GM23338 (cell line): ENCODE results near the gene SWT1.
"Not testable (repeated sequence)": the region's sequence is repeated elsewhere in the genome, so short reads cannot be mapped to it uniquely, and the experiment has no call there.

Experiments
- CREB1 ChIP-seq: fragments of 250-450 bp; sonication (Bioruptor Pico); IDR thresholded peaks from 2 replicates; pipeline ENCODE4 v1.5.0; 2020; ENCODE audit warnings: low read depth, mild to moderate bottlenecking, moderate library complexity
- CTCF ChIP-seq, 2 experiments: fragments of 200-600 bp in 1 of 2; sonication (generic) in 1 of 2; conservative IDR thresholded peaks; 2 replicates each; pipeline versions ENCODE4 v1.5.1 to v1.6.1; 2016 to 2017; ENCODE audit warnings: antibody characterized with exemption in 2 of 2, low read depth in 2 of 2, mild to moderate bottlenecking in 2 of 2, moderate library complexity in 1 of 2
- ETS1 ChIP-seq: IDR thresholded peaks from 2 replicates; pipeline ENCODE4 v1.6.1; 2016; ENCODE audit warnings: antibody characterized with exemption
- EZH2 ChIP-seq: fragments of 200-600 bp; sonication (generic); IDR thresholded peaks from one replicate; pipeline ENCODE4 v1.8.0; 2017; ENCODE audit warnings: antibody characterized with exemption, mild to moderate bottlenecking, low read depth; ENCODE audit not compliant: unreplicated experiment
- EZH2phosphoT487 ChIP-seq: fragments of 200-600 bp; sonication (generic); IDR thresholded peaks from one replicate; pipeline ENCODE4 v1.8.1; 2018; ENCODE audit warnings: antibody characterized with exemption; ENCODE audit not compliant: unreplicated experiment
- JUNB ChIP-seq: IDR thresholded peaks from one replicate; pipeline ENCODE4 v1.6.1; 2016; ENCODE audit warnings: antibody characterized with exemption; ENCODE audit not compliant: unreplicated experiment
- POLR2AphosphoS5 ChIP-seq: IDR thresholded peaks from 2 replicates; pipeline ENCODE4 v1.6.1; 2016; ENCODE audit warnings: antibody characterized with exemption, low read depth
- REST ChIP-seq: IDR thresholded peaks from one replicate; pipeline ENCODE4 v1.6.1; 2018; ENCODE audit warnings: antibody characterized with exemption; ENCODE audit not compliant: unreplicated experiment
- STAT1 ChIP-seq: IDR thresholded peaks from one replicate; pipeline ENCODE4 v1.6.1; 2016; ENCODE audit warnings: antibody characterized with exemption; ENCODE audit not compliant: unreplicated experiment
- ZNF114 ChIP-seq: fragments of 250-450 bp; sonication (Bioruptor Pico); IDR thresholded peaks from 2 replicates; pipeline ENCODE4 v1.5.0; 2020; ENCODE audit warnings: mild to moderate bottlenecking, moderate library complexity
- ZNF331 ChIP-seq: fragments of 250-450 bp; sonication (Bioruptor Pico); IDR thresholded peaks from 2 replicates; pipeline ENCODE4 v1.5.0; 2020; ENCODE audit warnings: low read depth, mild to moderate bottlenecking, moderate library complexity

GRCh38 chr1:185255595-185255994 lies 98.6 kb downstream of the SWT1 start:
- TF ChIP-seq CTCF (conservative IDR thresholded peaks at IDR 0.05; ENCODE audit: low read depth in 2 of 2); POLR2AphosphoS5; EZH2; CREB1; EZH2phosphoT487; REST; ZNF114 (CRISPR knock-in tag); STAT1; JUNB; ETS1; ZNF331 (CRISPR knock-in tag): not testable (repeated sequence)
